HT-29 (cell line): ENCODE results near the gene ITGAL. TPM values are rescaled to one million over a fixed set of nuclear protein-coding genes. Genes with fewer than 3 reads are reported as not detected.
"Not testable (repeated sequence)": the region's sequence is repeated elsewhere in the genome, so short reads cannot be mapped to it uniquely, and the experiment has no call there.

Experiments
- DNase-seq: peaks from one replicate; pipeline ENCODE4 v3.0.0-alpha.2; 2015; ENCODE audit warnings: low spot score
- total RNA-seq: library from RNA; depleted of rRNA; stranded (reverse); fragments of >200 nt; shearing (Covaris generic); gene quantifications from 2 replicates; pipeline ENCODE4 v1.2.3, GENCODE V29; 2014

ITGAL gene
- total RNA-seq, 1 experiment from 2014 or later = not detected

- no peak for DNase-seq
Measured at GRCh38 chr16:30457743-30458560, 14.6 kb upstream of the ITGAL start.

- no peak for DNase-seq
Measured at GRCh38 chr16:30458561-30459394, 13.8 kb upstream of the ITGAL start.

- DNase-seq = no peak
Measured at GRCh38 chr16:30459456-30459855, 13.1 kb upstream of the ITGAL start.

- DNase-seq = not testable (repeated sequence)
Measured at GRCh38 chr16:30461426-30461825, 11.1 kb upstream of the ITGAL start.

GRCh38 chr16:30464078-30464477 is 8.5 kb upstream of the ITGAL start:
- no peak for DNase-seq

GRCh38 chr16:30470170-30470512 is 2.4 kb upstream of the ITGAL start:
- no peak for DNase-seq

- DNase-seq = no peak
Measured at GRCh38 chr16:30470632-30470995, 1.9 kb upstream of the ITGAL start.

- DNase-seq = no peak
Measured at GRCh38 chr16:30473231-30474073, 910 bp downstream of the ITGAL start.

GRCh38 chr16:30474074-30474452 is 1.5 kb downstream of the ITGAL start:
- no peak for DNase-seq

GRCh38 chr16:30474684-30475083 is 2.1 kb downstream of the ITGAL start:
- no peak for DNase-seq

- no peak for DNase-seq
Measured at GRCh38 chr16:30476991-30477390, 4.4 kb downstream of the ITGAL start.

GRCh38 chr16:30477773-30478172 is 5.2 kb downstream of the ITGAL start:
- DNase-seq = not testable (repeated sequence)

- DNase-seq = no peak
Measured at GRCh38 chr16:30478766-30479478, 6.4 kb downstream of the ITGAL start.

GRCh38 chr16:30481381-30481780 is 8.8 kb downstream of the ITGAL start:
- no peak for DNase-seq

- DNase-seq = peak; percentile 28
Measured at GRCh38 chr16:30482366-30482765, 9.8 kb downstream of the ITGAL start.

GRCh38 chr16:30484887-30485286 is 12.3 kb downstream of the ITGAL start:
- no peak for DNase-seq

GRCh38 chr16:30485818-30486436 is 13.4 kb downstream of the ITGAL start:
- no peak for DNase-seq

GRCh38 chr16:30488764-30489605 is 16.4 kb downstream of the ITGAL start:
- DNase-seq = no peak

GRCh38 chr16:30490210-30490609 is 17.7 kb downstream of the ITGAL start:
- no peak for DNase-seq

GRCh38 chr16:30491229-30491628 is 18.7 kb downstream of the ITGAL start:
- no peak for DNase-seq
